HG03025 (cell line): ENCODE results near the gene SV2C.

Source experiments
- ATAC-seq: cut with Tn5 transposase; IDR thresholded peaks from one replicate; pipeline ENCODE4 v1.9.1; 2021; ENCODE audit warnings: mild to moderate bottlenecking, moderate library complexity; ENCODE audit not compliant: unreplicated experiment, low FRiP score

Gene SV2C

DNA sequence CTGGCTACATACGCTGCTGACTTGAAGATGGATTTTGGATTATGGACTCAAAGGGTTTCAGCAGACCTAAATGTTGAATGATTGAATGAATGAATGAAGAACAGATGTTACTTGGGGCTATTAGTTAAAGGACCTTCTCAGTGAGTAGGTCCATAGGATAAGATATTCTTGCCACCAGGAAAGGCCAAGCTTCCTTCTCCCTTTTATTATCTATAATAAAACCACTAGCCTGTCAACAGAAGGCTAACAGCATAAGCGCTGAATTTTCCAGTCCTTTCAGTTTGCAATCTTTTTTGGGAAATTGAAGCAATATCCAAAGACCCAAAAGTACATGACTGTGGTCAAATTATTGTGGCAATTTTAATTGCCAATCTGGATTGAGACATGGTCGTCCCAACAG is 113.3 kb downstream of the SV2C start:
- ATAC-seq, result no peak

DNA sequence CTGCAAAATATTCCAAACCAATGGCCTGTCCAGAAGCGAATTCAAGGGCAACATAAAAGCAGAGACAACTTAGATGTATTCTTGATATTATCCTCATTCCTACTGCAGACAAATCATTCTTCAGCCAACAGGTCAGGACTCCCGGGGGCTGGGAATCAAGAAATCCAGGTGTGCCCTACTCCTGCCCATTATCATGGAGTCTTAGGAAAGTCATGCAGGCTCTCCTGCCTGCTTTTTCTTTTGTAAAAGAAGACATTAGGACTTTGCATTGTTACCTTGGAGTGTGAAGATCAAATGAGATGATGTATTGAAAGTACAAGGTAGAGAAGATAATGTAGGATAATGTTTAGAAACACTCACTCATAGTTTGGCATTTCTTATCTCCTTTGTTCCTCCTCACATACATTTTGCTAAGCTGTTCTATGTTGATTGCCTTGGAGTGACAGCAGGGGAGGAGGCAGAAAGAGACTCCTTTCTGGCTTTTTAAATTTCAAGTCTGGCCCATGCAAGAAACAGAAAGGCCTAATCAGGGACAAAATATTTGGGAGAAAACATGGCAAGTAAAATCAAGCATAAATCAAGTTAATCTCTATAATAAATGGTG is 113.8 kb downstream of the SV2C start:
- ATAC-seq, result no peak

DNA sequence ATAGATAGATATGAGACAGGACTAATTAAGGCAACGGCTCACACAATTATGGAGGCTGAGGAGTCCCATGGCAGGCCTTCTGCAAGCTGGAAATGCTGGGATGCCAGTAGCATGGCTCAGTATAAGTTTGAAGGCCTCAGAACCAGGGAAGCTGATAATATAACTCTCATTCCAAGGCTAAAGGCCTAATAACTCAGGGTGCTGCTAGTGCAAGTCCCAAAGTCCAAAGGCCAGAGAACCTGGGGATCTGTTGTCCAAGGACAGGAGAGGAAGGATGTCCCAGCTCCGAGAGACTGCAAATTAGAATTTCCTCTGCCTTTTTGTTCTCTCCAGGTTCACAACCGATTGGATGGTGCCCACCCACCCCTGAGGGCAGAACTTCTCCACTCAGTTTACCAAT is 114.5 kb downstream of the SV2C start:
- ATAC-seq, result no peak

DNA sequence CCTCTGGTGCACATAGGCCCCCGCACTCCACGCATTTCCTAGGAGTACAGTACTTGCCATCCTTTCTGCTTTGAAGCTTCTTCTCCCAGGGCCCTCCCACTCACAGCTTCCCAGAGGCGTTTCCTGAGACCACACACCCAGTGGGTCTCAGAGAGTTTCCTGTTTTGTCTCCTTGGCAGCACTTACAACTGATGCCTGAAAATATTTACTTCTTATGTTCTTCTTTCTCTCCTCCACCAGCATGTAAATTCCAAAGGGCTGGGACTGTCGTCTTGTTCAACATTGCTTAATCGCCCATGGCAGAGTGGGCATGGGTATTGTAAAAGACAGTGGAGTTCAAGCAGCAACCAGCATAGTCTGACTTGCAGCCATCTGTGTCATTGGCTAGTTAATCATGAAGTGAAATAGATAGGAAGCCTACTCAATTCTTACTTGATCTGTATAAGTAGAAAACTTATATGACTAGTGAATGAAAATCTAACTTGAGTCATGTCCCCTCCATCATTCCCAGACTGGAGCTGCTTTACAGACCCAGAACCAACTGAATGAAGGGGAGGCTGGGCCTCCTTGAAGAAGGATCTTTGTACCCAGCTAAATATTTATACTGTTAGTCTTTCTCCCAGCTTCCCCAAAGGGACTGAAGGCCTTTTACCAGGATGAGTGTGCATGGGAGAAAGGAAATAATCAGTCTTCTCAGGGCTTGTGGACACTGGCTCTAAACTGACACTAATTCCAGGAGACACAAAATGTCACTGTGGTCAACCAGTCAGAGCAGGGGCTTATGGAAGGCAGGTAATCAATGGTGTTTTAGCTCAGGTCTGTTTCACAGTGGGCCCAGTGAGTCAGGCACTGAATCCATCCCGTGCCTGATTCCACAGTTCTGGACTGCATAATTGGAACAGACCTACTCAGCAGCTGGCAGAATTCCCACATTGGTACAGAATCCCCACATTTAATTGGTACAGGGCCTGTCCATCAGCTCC is 116.4 kb downstream of the SV2C start:
- ATAC-seq, result no peak

DNA sequence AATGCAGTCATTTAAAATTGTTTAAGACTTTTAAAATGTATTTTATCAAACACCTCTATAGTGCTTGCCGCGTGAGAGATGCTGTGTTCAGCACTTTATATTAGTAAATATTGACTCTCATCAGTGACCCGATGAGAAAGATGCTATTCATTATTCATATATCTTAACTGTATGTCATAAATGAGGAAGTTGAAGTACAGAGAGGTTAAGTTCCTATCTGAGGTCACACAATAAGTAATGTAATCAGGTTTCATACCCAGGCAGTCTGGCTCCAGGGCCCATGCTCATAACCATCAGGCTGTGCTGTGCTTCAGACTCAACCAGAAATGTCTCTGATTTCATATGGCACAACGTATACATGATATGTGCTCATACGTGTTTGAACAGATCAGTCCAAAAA is 119.0 kb downstream of the SV2C start:
- no peak for ATAC-seq

DNA sequence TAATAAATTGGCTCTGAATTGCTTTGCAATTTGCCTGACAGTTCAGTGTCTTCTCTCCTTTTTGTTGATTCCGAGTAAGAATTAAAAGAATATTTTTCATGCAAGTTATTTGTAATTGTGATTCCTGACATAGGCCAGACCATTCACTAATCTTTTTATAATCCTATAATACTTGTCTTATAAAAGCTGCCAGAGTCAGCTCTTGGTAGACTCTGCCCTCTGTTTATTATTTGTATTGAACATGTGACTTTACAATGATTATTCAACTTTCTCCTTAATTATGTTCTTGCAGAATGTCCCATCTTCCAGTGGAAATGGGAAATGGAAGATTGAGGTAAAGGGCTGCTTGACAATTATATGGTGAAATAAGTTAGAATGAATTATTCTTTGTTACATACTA is 121.0 kb downstream of the SV2C start:
- no peak for ATAC-seq

DNA sequence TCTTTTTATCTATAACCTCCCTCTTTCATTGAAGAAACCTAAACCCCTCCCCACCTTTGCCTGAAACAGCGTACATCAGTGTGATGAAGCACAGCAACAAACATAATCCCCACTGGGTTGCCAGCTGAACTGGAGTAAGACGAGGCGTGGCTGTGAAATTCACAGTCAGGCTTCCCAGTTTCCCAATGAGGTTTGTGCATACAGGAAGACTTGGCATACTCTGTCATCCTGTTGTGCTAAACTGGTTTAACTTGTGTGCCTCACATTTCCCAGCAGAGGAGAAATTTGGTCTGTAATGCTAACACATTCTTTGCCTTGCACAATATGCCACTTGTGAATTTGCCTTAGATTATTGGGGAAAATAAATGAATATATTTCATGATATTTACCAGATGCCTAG is 121.5 kb downstream of the SV2C start:
- ATAC-seq, result no peak

DNA sequence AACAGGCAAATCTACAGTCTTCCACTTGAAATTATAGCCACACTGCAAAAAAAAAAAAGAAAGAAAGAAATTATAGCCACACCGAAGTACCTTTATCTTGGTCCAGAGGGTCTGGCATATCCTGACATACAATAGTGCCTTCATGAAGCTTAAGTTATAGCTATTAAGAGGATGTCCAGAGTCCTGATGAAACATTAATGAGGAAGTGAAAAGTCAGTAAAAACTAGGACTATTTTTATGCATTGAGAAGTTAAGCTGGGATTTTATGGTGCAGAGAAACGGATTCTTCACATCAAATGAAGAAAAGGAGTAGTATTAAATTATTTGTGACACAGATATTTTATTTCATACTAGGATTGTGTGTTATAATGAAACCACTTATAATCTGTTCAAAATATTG is 123.9 kb downstream of the SV2C start:
- ATAC-seq, result no peak

DNA sequence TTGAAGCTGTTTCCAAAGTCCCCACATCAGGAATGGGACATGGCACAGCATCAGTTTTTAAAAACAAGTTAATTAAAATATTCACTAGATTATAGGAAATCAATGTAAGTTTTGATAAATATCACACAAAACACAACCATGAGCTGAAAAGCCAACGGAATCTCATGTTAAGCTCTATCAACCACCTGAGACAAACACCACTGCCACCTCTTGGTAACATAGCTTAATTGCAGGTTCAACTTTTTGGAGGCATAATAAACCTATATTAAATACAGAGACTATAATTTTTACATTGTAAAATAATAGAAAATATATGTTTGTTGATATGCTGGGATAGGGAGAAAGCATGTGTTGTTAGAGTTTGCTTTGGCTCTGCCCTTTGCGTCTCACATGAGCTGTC is 126.1 kb downstream of the SV2C start:
- ATAC-seq, result no peak

DNA sequence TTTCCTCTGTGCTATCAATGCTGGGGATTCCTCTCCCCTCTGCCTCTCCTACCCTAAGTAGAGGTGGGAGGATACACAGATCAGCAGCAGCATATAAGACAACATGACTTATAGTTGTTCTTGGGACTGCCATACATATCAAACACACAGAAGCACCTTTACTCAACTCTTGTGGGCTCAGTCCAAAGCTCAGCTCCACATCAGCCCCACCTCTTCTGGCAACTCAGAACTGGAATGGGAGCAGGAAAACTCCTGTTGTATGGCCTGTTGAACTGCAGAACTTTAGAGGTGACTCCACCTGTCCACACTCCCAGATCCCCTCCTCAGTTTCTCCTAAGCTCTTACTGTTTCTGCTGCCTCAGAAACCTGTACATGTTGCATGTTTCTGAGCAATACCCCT is 127.8 kb downstream of the SV2C start:
- ATAC-seq, result no peak

DNA sequence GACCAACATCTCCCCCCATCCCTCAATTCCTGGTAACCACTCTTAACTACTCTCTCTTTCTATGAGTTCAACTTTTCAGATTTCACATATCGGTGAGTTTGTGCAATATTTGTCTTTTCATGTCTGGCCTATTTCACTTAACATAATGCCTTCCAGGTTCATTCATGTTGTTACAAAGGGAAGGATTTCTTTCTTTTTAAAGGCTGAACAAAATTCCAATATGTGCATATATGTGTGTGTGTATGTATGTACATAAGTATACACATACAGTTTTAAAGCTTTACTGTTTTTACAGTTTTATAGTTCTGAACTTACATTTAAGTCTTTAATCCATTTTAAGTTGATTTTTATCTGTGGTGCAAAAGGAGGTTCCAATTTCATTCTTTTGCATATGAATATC is 130.7 kb downstream of the SV2C start:
- no peak for ATAC-seq

DNA sequence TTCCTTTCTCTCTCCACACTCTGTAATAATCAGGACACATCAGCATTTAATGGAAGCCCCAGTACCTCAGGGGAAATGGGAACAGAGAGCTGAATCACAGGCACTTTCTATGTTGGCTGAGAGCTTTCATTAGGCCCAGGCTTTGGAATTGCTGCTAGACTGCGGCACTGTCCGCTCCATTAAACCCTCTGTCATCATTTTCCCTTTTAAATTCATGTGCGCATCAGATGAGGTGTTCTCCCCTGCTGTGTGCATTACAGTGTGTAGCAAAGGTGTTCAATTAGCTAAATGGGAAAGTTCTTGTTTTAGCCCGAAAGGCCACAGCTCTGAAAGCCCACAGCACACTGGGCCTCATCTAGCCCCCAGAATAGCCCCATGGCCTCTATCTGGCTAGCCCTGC is 133.6 kb downstream of the SV2C start:
- ATAC-seq, result no peak

DNA sequence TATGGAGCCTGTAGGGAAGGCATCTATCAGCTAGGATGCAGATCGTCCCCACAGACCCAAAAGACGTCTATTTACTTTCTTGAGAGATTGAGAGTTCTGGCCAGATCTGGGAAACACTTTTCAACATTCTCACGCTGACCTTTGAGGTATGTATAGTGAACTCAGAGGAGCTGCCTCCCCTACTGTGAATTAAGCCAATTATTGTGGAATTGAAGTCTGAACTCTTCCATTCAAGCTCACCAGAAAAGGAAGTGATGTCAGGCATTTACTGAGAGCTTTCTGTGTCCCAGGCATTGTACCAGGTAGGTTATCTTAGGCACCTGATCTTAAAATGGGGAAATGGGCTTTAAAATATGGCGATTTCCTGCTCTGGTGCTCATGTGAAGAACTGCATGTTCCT is 136.5 kb downstream of the SV2C start:
- ATAC-seq, result no peak

DNA sequence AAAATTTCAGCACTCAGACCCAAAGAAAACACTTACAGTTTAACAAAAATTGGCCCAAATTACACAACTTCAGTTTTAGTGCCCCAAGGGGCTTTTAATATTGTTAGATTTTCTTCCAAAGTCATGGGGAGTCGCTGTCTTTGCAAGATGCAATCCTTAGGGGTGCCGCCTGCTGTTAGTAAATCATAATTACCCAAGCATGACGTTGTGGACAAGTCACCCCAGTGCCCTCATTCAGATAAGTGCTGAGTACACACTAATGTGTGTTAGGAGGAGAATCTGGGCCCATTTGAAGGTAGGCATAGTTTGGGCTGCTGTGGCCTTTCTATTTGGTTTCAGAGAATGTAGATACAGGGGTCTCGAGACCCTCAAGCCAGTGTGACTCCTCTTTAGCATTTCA is 138.1 kb downstream of the SV2C start:
- ATAC-seq, result no peak

DNA sequence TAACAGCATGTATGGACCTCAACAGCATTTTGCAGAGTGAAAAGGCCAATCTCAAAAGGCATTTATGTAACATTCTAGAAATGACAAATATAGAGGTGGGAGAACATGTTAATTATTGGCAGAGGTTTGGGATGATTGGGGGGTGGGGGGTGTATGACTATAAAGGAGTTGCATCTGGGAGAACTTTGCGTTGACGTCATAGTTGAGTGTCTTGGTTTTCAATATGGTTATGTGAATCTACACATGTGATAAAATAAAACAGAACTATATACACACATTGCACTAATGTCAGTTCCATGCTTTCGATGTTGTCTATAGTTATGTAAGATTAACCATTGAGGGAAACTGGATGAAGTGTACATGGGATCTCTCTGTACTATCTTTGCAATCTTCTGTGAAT is 139.1 kb downstream of the SV2C start:
- ATAC-seq, result no peak

DNA sequence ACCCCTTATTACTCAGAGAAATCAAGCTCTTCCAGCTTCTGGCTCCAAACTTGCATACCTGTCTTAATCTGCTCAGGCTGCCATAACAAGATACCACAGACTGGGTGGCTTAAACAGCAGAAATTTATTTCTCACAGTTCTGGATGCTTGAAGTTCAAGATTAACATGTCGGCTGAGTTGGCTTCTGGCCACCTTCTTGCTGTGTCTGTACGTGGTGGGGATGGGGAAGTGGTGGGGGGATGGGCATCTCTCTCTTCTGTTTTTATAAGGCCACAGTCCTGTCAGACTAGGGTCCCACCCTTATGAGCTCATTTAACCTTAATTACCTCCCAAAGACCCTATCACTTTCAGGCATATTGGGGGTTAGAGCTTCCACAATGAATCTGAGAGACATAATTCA is 140.5 kb downstream of the SV2C start:
- no peak for ATAC-seq

DNA sequence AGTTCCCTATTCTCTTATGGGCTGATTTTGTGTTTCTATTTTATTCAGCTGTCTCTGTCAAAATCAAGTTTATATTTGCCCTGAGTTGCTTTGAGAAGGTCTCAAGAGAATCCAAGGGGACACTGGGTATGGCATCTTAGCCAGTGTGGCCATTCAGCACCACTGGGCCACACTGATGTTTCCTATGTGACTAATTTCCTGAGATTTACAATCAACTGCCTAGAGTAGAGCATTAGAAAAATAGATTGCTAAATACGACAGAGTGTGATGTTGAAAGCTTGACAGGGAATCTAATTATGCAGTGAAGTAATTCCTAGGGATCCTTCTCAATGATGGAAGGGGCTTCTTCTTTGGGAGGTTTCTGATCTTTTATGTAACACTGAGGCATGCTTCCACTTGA is 141.7 kb downstream of the SV2C start:
- ATAC-seq, result no peak

DNA sequence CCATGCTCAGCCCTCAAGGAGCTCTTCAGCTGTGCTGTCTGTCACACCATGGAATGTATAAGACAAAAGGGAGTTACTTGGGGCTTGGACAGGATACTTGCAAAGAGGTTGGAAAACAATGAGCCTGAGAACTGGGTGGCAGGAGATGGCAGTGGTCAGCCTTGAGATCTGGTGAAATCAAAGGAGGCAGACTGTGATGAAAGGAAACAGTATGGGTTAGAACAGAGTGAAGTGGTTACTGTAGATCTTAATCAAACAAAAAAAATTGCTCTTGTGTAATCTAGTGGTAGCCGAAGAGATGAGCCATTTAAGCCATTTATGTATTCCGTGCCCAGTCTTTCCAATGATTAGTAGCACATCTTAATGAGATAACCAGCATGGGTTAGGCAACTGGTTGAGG is 142.2 kb downstream of the SV2C start:
- no peak for ATAC-seq

DNA sequence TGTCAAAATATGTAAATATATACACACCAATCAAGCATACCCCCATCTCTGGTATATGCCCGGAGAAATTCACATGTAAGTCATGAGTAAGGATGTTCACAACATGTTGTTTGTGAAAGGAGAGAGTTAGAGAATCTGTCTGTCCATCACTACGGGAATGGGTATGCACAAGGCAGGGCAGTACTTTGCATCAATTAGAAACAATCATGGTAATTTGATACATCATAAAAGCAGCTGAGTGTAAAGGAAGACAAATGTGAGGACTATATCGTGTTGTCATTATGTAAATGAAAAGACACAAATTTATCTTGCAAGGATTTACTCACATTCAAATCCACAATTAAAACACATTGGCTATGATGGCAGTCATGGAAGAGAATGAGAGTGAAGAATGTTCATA is 146.7 kb downstream of the SV2C start:
- ATAC-seq, result no peak

DNA sequence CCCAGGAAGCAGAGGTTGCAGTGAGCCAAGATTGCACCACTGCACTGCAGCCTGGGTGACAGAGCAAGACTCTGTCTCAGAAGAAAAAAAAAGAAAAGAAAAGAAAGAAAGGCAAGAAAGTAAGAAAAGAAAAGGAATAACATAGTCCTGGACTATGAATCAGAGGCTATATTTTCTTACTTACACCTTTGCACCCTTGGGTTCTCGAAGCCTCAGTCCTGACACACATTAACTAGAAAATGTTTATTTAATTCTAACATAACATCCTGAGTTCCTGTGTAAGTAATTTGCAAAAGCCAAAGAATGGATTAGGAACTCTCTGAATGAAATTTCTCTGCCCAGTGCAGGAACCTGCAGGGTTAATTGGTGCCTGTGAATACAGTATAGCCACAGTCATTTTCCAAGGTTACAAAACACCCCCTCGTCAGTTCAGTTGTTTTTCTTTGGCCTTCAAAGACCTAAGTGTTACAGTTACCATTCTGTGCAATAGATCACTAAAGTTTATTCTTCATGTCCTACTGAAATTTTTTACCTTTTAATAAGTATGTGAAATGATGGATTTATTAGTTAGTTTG is 147.6 kb downstream of the SV2C start:
- ATAC-seq, result no peak

DNA sequence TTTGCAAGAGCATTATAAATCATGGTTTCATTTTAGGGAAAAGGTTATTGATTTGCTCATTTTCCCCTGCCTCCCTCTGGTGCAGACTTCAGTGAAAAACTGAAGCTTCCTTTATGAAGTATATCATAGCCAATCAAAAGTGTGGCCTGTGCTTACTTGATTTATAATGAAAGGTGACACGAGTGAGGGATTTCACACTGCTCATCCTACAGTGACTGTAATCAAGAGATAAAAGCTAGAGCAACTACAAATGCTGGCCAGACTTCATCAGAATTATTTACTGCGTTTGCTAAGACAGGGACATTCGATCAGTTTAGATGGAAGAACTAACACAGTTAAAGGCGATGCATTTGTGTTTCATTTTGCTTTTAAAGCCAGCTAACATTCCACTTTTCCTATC is 151.5 kb downstream of the SV2C start:
- ATAC-seq, result no peak

DNA sequence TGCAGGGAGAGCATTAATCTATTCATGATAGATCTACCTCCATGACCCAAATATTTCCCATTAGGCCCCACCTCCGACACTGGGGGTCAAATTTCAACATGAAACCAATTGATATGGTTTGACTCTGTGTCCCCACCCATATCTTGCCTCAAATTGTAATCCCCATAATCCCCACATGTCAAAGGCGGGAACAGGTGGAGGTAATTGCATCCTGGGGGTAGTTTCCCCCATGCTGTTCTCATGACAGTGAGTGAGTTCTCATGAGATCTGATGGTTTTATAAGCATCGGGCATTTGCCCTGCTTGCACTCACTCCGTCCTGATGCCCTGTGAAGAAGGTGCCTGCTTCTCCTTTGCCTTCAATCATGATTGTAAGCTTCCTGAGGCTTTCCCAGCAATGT is 153.5 kb downstream of the SV2C start:
- no peak for ATAC-seq
